ENCODE data around the gene IGFBP4.

- TF ChIP-seq POLR2A (IDR thresholded peaks at IDR 0.05) (no peak), EP300 (IDR thresholded peaks at IDR 0.05; ENCODE audit: low read depth) (no peak), POLR2AphosphoS5 (IDR thresholded peaks at IDR 0.05) (no peak)
- TF ChIP-seq, protein P1, sequence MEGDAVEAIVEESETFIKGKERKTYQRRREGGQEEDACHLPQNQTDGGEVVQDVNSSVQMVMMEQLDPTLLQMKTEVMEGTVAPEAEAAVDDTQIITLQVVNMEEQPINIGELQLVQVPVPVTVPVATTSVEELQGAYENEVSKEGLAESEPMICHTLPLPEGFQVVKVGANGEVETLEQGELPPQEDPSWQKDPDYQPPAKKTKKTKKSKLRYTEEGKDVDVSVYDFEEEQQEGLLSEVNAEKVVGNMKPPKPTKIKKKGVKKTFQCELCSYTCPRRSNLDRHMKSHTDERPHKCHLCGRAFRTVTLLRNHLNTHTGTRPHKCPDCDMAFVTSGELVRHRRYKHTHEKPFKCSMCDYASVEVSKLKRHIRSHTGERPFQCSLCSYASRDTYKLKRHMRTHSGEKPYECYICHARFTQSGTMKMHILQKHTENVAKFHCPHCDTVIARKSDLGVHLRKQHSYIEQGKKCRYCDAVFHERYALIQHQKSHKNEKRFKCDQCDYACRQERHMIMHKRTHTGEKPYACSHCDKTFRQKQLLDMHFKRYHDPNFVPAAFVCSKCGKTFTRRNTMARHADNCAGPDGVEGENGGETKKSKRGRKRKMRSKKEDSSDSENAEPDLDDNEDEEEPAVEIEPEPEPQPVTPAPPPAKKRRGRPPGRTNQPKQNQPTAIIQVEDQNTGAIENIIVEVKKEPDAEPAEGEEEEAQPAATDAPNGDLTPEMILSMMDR (IDR thresholded peaks at IDR 0.05) = no peak
Measured at GRCh38 chr17:40418428-40418706, 24.9 kb upstream of the IGFBP4 start.
